OCI-LY1 (cell line): ENCODE data around the gene FILIP1L.

Source experiments
- H2AFZ ChIP-seq: fragments of 200-600 bp; sonication (generic), shearing (Covaris generic); 2 replicates; pipeline ENCODE4 v1.6.0; 2014; ENCODE audit warnings: antibody characterized with exemption, mild to moderate bottlenecking, low read length
- H3F3A ChIP-seq: fragments of 200-600 bp; sonication (generic), shearing (Covaris generic); 2 replicates; pipeline ENCODE4 v1.6.0; 2014; ENCODE audit warnings: mild to moderate bottlenecking, antibody characterized with exemption, low read length, moderate library complexity; ENCODE audit not compliant: insufficient read depth
- H3K27ac ChIP-seq: fragments of 200-600 bp; sonication (generic); 2 replicates; pipeline ENCODE4 v1.5.1; 2014; ENCODE audit warnings: low read length, mixed run types, mild to moderate bottlenecking, low read depth; ENCODE audit not compliant: poor library complexity, severe bottlenecking
- H3K27me3 ChIP-seq: fragments of 200-600 bp; sonication (generic); 2 replicates; pipeline ENCODE4 v1.6.0; 2014; ENCODE audit warnings: antibody characterized with exemption, mild to moderate bottlenecking, low read length, moderate library complexity; ENCODE audit not compliant: insufficient read depth
- H3K36me3 ChIP-seq: fragments of 200-600 bp; sonication (generic); 2 replicates; pipeline ENCODE4 v1.6.1; 2014; ENCODE audit warnings: mild to moderate bottlenecking, antibody characterized with exemption, low read length, moderate library complexity, mixed read lengths; ENCODE audit not compliant: insufficient read depth
- H3K4me1 ChIP-seq: fragments of 200-600 bp; sonication (generic); 2 replicates; pipeline ENCODE4 v1.5.1; 2014; ENCODE audit warnings: mild to moderate bottlenecking, low read length, moderate library complexity; ENCODE audit not compliant: insufficient read depth, severe bottlenecking
- H3K4me2 ChIP-seq: fragments of 200-600 bp; sonication (generic), shearing (Covaris generic); 2 replicates; pipeline ENCODE4 v1.6.1; 2014; ENCODE audit warnings: low read length
- H3K4me3 ChIP-seq: fragments of 200-600 bp; sonication (generic); 2 replicates; pipeline ENCODE4 v1.5.1; 2014; ENCODE audit warnings: low read length, low read depth, mild to moderate bottlenecking, mixed read lengths; ENCODE audit not compliant: poor library complexity, severe bottlenecking
- H3K79me2 ChIP-seq: fragments of 200-600 bp; shearing (Covaris generic); 2 replicates; pipeline ENCODE4 v1.6.1; 2016; ENCODE audit warnings: mixed run types, low read length, mixed read lengths; ENCODE audit not compliant: insufficient read depth
- H3K9ac ChIP-seq: fragments of 200-600 bp; sonication (generic), shearing (Covaris generic); 2 replicates; pipeline ENCODE4 v1.6.1; 2014; ENCODE audit warnings: mild to moderate bottlenecking, low read length, mixed read lengths
- H3K9me2 ChIP-seq: fragments of 200-600 bp; sonication (generic), shearing (Covaris generic); 2 replicates; pipeline ENCODE4 v1.6.1; 2014; ENCODE audit warnings: low read depth, mild to moderate bottlenecking, low read length, mixed read lengths
- H3K9me3 ChIP-seq: fragments of 200-600 bp; shearing (Covaris generic); 2 replicates; pipeline ENCODE4 v1.6.1; 2014; ENCODE audit warnings: low read length, mixed read lengths
- H4K20me1 ChIP-seq: fragments of 200-600 bp; sonication (generic), shearing (Covaris generic); 2 replicates; pipeline ENCODE4 v1.6.0; 2016; ENCODE audit warnings: mild to moderate bottlenecking, low read length; ENCODE audit not compliant: insufficient read depth
- CTCF ChIP-seq: fragments of 200-600 bp; sonication (generic), shearing (Covaris generic); IDR thresholded peaks from 2 replicates; pipeline ENCODE4 v1.5.1; 2017; ENCODE audit warnings: mild to moderate bottlenecking, antibody characterized with exemption, low read length, moderate library complexity, mixed read lengths
- EZH2 ChIP-seq: fragments of 200-600 bp; sonication (generic), shearing (Covaris generic); IDR thresholded peaks from 2 replicates; pipeline ENCODE4 v1.8.0; 2017; ENCODE audit warnings: borderline replicate concordance, mixed run types, mild to moderate bottlenecking, antibody characterized with exemption, low read length, moderate library complexity, mixed read lengths

Gene FILIP1L

GRCh38 chr3:100110162-100110561 lies 4.1 kb downstream of the FILIP1L start:
- Histone ChIP-seq H3F3A (no peaks in the 10 kb centered on the region), H3K79me2 (no peaks in the 10 kb centered on the region), H3K27me3 (no peaks in the 10 kb centered on the region), H3K27ac (no peak overlapping the region), H3K4me1 (peaks cover 17% of the 10 kb centered on the region), H3K9ac (no peak overlapping the region), H3K4me2 (no peak overlapping the region), H3K4me3 (no peak overlapping the region), H3K9me2 (no peaks in the 10 kb centered on the region), H4K20me1 (no peaks in the 10 kb centered on the region), H2AFZ (no peak overlapping the region), H3K36me3 (no peaks in the 10 kb centered on the region), H3K9me3 (no peaks in the 10 kb centered on the region)
- TF ChIP-seq CTCF = no peak
- TF ChIP-seq EZH2 = no peak

- H3K4me1 ChIP-seq = peaks cover 33% of the 10 kb centered on the region
- no peaks in the 10 kb centered on the region for H3K9me2 ChIP-seq
- H2AFZ ChIP-seq = no peak overlapping the region
- H3K9ac ChIP-seq = no peak overlapping the region
- H4K20me1 ChIP-seq = no peaks in the 10 kb centered on the region
- no peaks in the 10 kb centered on the region for H3K27me3 ChIP-seq
- no peaks in the 10 kb centered on the region for H3K79me2 ChIP-seq
- no peak for TF ChIP-seq EZH2
- TF ChIP-seq CTCF = no peak
- no peak overlapping the region for H3K27ac ChIP-seq
- H3K9me3 ChIP-seq = no peaks in the 10 kb centered on the region
- H3K4me2 ChIP-seq = no peak overlapping the region
- no peaks in the 10 kb centered on the region for H3F3A ChIP-seq
- no peak overlapping the region for H3K4me3 ChIP-seq
- no peaks in the 10 kb centered on the region for H3K36me3 ChIP-seq
These were observed 5.7 kb downstream of the FILIP1L start for GRCh38 chr3:100108464-100109079.

DNA sequence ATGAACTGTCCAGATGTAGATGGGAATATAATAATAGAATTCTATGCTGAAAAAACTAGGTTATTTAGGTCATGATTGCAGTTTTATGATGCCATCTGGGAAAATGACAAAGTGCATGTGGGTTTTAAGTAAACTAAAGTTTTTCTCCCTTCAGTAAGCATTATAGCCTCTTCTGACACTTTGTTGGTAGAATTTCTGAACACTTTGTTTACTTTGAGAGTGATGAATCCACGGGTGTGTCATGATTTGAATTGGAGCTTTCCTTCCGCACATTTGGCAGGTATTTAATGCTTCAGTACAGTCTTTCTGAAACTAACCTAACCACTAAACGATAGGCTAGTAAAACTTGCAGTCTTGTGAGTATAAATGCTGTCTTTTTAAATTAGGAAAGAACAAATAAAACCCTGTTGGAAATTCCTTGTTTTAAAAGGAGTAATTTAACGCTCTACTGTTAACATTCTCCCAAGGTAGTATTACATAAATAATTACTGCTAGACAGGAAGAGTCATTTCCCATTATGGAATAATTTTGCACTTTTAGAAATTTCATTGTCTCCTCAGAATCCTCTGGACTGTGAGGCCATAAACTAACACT lies 7.0 kb downstream of the FILIP1L start:
- H3K36me3 ChIP-seq = no peaks in the 10 kb centered on the region
- no peaks in the 10 kb centered on the region for H4K20me1 ChIP-seq
- H3K9me2 ChIP-seq = no peaks in the 10 kb centered on the region
- no peaks in the 10 kb centered on the region for H3F3A ChIP-seq
- no peak overlapping the region for H3K4me2 ChIP-seq
- no peak overlapping the region for H3K4me3 ChIP-seq
- no peaks in the 10 kb centered on the region for H3K27me3 ChIP-seq
- no peaks in the 10 kb centered on the region for H3K9me3 ChIP-seq
- no peak overlapping the region for H3K27ac ChIP-seq
- H3K9ac ChIP-seq = no peak overlapping the region
- TF ChIP-seq EZH2 = no peak
- no peak for TF ChIP-seq CTCF
- H3K4me1 ChIP-seq = peaks cover 41% of the 10 kb centered on the region
- no peaks in the 10 kb centered on the region for H3K79me2 ChIP-seq
- H2AFZ ChIP-seq = no peak overlapping the region
